ENCODE results near the gene TRAF2.

The TRAF2 gene

GRCh38 chr9:136847088-136847825, 39.1 kb upstream of the TRAF2 start:
- DNase-seq = peak; percentile 20

GRCh38 chr9:136847826-136848392, 38.4 kb upstream of the TRAF2 start:
- DNase-seq = peak; percentile 77

- DNase-seq = peak; percentile 33
Measured at GRCh38 chr9:136848393-136849037, 37.8 kb upstream of the TRAF2 start.

- DNase-seq = peak; percentile 95
Measured at GRCh38 chr9:136849038-136849959, 37.0 kb upstream of the TRAF2 start, which contains the start of gene PHPT1. Gene PHPT1, plus strand, starts transcription at chr9:136849409. Its CDS starts 22 bp downstream, at chr9:136849431.

- no peak for DNase-seq
Measured at GRCh38 chr9:136849960-136850865, 36.1 kb upstream of the TRAF2 start.

- DNase-seq = no peak
Measured at GRCh38 chr9:136850866-136851775, 35.2 kb upstream of the TRAF2 start.

GRCh38 chr9:136851941-136852663, 34.2 kb upstream of the TRAF2 start, which contains the start of gene MAMDC4:
Gene MAMDC4, plus strand, starts transcription at chr9:136852346. Its CDS starts 71 bp downstream, at chr9:136852417.
- no peak for DNase-seq

- DNase-seq = no peak
Measured at GRCh38 chr9:136852664-136853595, 33.4 kb upstream of the TRAF2 start.

- no peak for DNase-seq
Measured at GRCh38 chr9:136853596-136854112, 32.7 kb upstream of the TRAF2 start.

- no peak for DNase-seq
Measured at GRCh38 chr9:136854113-136854841, 32.0 kb upstream of the TRAF2 start.

- no peak for DNase-seq
Measured at GRCh38 chr9:136854842-136855460, 31.4 kb upstream of the TRAF2 start.

- no peak for DNase-seq
Measured at GRCh38 chr9:136855461-136856078, 30.7 kb upstream of the TRAF2 start.

GRCh38 chr9:136856079-136856476, 30.2 kb upstream of the TRAF2 start:
- no peak for DNase-seq

GRCh38 chr9:136856541-136857141, 29.7 kb upstream of the TRAF2 start:
- no peak for DNase-seq

GRCh38 chr9:136857166-136857565, 29.1 kb upstream of the TRAF2 start:
- DNase-seq = no peak
